PC-9 (cell line): ENCODE data around the gene PITHD1. TPM values are rescaled to one million over a fixed set of nuclear protein-coding genes. Genes with fewer than 3 reads are reported as not detected.
"Not testable (repeated sequence)": the region's sequence is repeated elsewhere in the genome, so short reads cannot be mapped to it uniquely, and the experiment has no call there.

Experiments used
- BruUV-seq: library from RNA; stranded (reverse); fragments of 400-500 nt; replicated peaks from 2 replicates; lab custom pipeline; 2021; lab: Mats Ljungman, UMichigan
- CTCF ChIA-PET: fragments of 300-600 bp; sonication (Branson Sonifier 250); formaldehyde crosslinking; loops from one replicate; lab custom pipeline; 2022; ENCODE audit warnings: antibody characterized with exemption; lab: Charles Lee
- POLR2A ChIA-PET: fragments of 300-600 bp; sonication (Branson Sonifier 250); formaldehyde crosslinking; loops from one replicate; lab custom pipeline; 2022; ENCODE audit warnings: antibody characterized with exemption; ENCODE audit not compliant: unreplicated experiment; lab: Charles Lee
- DNase-seq, 2 experiments: peaks; one replicate each; pipeline versions ENCODE4 v3.0.0 to v3.0.0-alpha.2; 2015 to 2022; ENCODE audit warnings: mixed read lengths in 1 of 2
- H2AFZ ChIP-seq: fragments of 200-600 bp; sonication (generic); 2 replicates; pipeline ENCODE4 v1.8.1; 2017; ENCODE audit warnings: antibody characterized with exemption
- H3F3A ChIP-seq: fragments of 200-600 bp; sonication (generic); 2 replicates; pipeline ENCODE4 v1.8.1; 2017; ENCODE audit warnings: antibody characterized with exemption, mild to moderate bottlenecking, low read depth; ENCODE audit not compliant: insufficient read depth
- H3K27ac ChIP-seq: fragments of 200-600 bp; sonication (generic); 2 replicates; pipeline ENCODE4 v1.6.1; 2016; ENCODE audit warnings: mixed run types
- H3K27me3 ChIP-seq: fragments of 200-600 bp; sonication (generic); 2 replicates; pipeline ENCODE4 v1.6.1; 2016; ENCODE audit warnings: low read depth, mixed run types; ENCODE audit not compliant: insufficient read depth
- H3K36me3 ChIP-seq: fragments of 200-600 bp; sonication (generic); 2 replicates; pipeline ENCODE4 v1.6.1; 2016; ENCODE audit warnings: low read depth, mixed run types
- H3K4me1 ChIP-seq: fragments of 200-600 bp; sonication (generic); replicated peaks from 2 replicates; pipeline ENCODE4 v1.6.1; 2016; ENCODE audit warnings: mixed run types; ENCODE audit not compliant: insufficient read depth
- H3K4me2 ChIP-seq: fragments of 200-600 bp; sonication (generic); 2 replicates; pipeline ENCODE4 v1.6.1; 2017; ENCODE audit warnings: mixed run types
- H3K4me3 ChIP-seq: fragments of 200-600 bp; sonication (generic); 2 replicates; pipeline ENCODE4 v1.6.1; 2016; ENCODE audit warnings: mixed run types
- H3K79me2 ChIP-seq: fragments of 200-600 bp; sonication (generic); 2 replicates; pipeline ENCODE4 v1.6.1; 2017; ENCODE audit warnings: low read depth, mixed run types
- H3K9me2 ChIP-seq: fragments of 200-600 bp; sonication (generic); 2 replicates; pipeline ENCODE4 v1.8.1; 2017; ENCODE audit warnings: mild to moderate bottlenecking; ENCODE audit not compliant: insufficient read depth
- H3K9me3 ChIP-seq: fragments of 200-600 bp; sonication (generic); 2 replicates; pipeline ENCODE4 v1.8.1; 2016; ENCODE audit warnings: low read depth; ENCODE audit not compliant: insufficient read depth
- H4K20me1 ChIP-seq: fragments of 200-600 bp; sonication (generic); 2 replicates; pipeline ENCODE4 v1.8.1; 2017; ENCODE audit not compliant: insufficient read depth
- EZH2 ChIP-seq: fragments of 200-600 bp; sonication (generic); IDR thresholded peaks from 2 replicates; pipeline ENCODE4 v1.8.0; 2017; ENCODE audit warnings: antibody characterized with exemption, low read depth
- intact Hi-C: fragments of 100-400 bp; cut with micrococcal nuclease; formaldehyde crosslinking; loops from one replicate; pipeline ENCODE4 v1.10.0; 2022; ENCODE audit not compliant: unreplicated experiment
- total RNA-seq: library from RNA; stranded (reverse); gene quantifications from 2 replicates; pipeline ENCODE4 v1.2.3, GENCODE V29; 2021
- TF ChIP-seq, protein P1 (sequence below): fragments of 200-600 bp; sonication (generic); conservative IDR thresholded peaks from 2 replicates; pipeline ENCODE4 v1.6.1; 2017; ENCODE audit warnings: mixed run types, antibody characterized with exemption, mild to moderate bottlenecking, moderate library complexity

PITHD1 gene
- total RNA-seq, 1 experiment from 2014 or later: 38.5 TPM

DNA sequence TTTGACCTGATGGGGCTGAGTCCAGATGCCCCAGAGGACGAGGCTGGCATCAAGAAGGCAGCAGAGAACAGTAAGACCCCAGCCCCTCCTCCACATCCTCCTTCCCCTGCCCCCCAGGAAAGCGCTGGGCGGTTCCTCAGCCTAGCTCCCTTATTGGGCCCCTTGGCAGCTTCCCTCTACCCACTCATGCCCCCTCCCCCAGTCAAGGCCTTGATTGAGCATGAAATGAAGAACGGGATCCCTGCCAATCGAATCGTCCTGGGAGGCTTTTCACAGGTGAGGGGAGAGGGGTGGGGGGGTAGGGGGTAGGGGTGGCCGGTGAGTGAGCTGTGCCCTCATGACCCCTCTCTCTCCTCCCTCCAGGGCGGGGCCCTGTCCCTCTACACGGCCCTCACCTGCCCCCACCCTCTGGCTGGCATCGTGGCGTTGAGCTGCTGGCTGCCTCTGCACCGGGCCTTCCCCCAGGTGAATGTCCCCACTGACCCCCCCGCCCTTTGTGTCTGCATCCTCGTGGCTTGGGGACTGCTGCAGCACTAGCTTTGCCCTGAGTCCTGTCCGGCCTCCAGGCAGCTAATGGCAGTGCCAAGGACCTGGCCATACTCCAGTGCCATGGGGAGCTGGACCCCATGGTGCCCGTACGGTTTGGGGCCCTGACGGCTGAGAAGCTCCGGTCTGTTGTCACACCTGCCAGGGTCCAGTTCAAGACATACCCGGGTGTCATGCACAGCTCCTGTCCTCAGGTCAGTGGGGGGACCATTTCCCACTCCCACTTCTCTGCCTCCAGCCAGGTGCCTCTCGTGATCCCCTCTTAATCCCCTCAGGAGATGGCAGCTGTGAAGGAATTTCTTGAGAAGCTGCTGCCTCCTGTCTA, 15.9 kb downstream of the PITHD1 start:
- POLR2A ChIA-PET: interaction anchor here (0.6 kb wide), 1 partner anchor 16 kb away, joined by 4 read pairs; no protein-coding TSS in a partner anchor
- BruUV-seq: no TSS peak
- Histone ChIP-seq H3K4me3 (no peak overlapping the region), H2AFZ (no peak overlapping the region), H3K79me2 (peaks cover 21% of the 10 kb centered on the region), H3K4me2 (no peak overlapping the region), H3K27ac (no peak overlapping the region), H3K27me3 (no peaks in the 10 kb centered on the region), H3K4me1 (peaks cover 21% of the 10 kb centered on the region), H3K9me2 (no peaks in the 10 kb centered on the region), H4K20me1 (no peaks in the 10 kb centered on the region), H3F3A (peaks cover 22% of the 10 kb centered on the region), H3K36me3 (no peaks in the 10 kb centered on the region), H3K9me3 (no peaks in the 10 kb centered on the region)
- DNase-seq: no peak
- CTCF ChIA-PET: no interaction called here
- intact Hi-C loops: no loop called here
- TF ChIP-seq EZH2: no peak
- TF ChIP-seq, protein P1, sequence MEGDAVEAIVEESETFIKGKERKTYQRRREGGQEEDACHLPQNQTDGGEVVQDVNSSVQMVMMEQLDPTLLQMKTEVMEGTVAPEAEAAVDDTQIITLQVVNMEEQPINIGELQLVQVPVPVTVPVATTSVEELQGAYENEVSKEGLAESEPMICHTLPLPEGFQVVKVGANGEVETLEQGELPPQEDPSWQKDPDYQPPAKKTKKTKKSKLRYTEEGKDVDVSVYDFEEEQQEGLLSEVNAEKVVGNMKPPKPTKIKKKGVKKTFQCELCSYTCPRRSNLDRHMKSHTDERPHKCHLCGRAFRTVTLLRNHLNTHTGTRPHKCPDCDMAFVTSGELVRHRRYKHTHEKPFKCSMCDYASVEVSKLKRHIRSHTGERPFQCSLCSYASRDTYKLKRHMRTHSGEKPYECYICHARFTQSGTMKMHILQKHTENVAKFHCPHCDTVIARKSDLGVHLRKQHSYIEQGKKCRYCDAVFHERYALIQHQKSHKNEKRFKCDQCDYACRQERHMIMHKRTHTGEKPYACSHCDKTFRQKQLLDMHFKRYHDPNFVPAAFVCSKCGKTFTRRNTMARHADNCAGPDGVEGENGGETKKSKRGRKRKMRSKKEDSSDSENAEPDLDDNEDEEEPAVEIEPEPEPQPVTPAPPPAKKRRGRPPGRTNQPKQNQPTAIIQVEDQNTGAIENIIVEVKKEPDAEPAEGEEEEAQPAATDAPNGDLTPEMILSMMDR: no peak

DNA sequence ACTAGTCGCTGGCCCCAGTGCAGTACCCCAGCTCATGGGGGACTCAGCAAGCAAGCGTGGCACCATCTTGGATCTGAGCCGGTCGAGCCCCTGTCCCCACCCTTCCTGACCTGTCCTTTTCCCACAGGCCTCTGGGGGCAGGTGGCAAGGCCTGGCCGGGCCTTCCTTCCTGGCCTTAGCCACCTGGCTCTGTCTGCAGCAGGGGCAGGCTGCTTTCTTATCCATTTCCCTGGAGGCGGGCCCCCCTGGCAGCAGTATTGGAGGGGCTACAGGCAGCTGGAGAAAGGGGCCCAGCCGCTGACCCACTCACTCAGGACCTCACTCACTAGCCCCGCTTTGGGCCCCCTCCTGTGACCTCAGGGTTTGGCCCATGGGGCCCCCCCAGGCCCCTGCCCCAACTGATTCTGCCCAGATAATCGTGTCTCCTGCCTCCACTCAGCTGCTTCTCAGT, 16.5 kb downstream of the PITHD1 start:
- H3K9me2 ChIP-seq, DNase-seq, CTCF ChIA-PET, H3K27ac ChIP-seq, H4K20me1 ChIP-seq, H2AFZ ChIP-seq, H3K4me2 ChIP-seq, H3K27me3 ChIP-seq, POLR2A ChIA-PET, H3K36me3 ChIP-seq, H3K4me3 ChIP-seq, BruUV-seq, intact Hi-C loops, H3K9me3 ChIP-seq: not testable (repeated sequence)
- Histone ChIP-seq H3F3A (peaks cover 18% of the 10 kb centered on the region), H3K4me1 (peaks cover 16% of the 10 kb centered on the region), H3K79me2 (peaks cover 21% of the 10 kb centered on the region)

DNA sequence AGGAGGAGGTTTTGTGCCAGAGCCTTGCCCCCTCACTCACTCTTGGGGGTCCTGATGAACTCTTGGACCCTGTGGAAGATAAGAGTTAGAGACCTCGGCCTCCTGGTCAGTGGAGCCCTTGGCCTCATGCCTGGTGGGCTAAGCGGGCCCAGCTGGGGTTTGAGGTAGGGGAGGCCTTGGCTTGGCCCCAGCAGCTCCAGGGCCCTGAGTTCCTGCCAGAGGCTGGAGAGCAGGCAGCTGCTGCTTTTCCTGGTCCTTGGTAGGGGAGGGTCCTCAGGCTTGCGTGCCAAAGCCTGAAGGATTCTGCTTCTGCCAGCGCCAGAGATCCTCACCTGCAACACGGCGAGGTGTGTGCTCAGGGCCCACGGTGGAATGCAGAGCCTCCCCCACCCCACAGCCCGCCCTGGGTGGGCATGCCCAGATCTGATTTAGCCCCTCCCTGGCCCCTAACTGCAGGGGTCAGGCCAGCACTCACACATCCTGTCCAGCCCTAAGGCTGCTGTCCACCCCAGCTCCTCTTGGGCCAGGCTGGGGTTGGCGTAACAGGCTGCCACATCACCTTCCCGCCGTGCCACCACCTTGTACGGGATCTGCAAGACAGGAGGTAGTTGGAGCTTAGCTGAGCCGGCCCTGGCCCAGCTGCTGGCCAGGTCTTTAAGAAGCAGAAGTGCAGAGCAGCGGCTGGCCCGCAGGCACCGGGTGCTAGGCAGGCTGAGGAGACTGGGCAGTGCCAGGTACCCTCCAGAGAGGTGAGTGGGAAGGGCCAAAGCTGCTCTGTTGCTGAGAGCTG, 17.7 kb downstream of the PITHD1 start:
- Histone ChIP-seq H4K20me1 (no peaks in the 10 kb centered on the region), H3K27ac (no peak overlapping the region), H3K4me1 (peaks cover 8% of the 10 kb centered on the region), H3K27me3 (no peaks in the 10 kb centered on the region), H3K9me3 (no peaks in the 10 kb centered on the region), H2AFZ (no peak overlapping the region), H3K4me2 (no peak overlapping the region), H3K4me3 (no peak overlapping the region), H3F3A (peaks cover 7% of the 10 kb centered on the region; the same call in 1 of the 2 replicates), H3K79me2 (peaks cover 21% of the 10 kb centered on the region), H3K36me3 (no peaks in the 10 kb centered on the region), H3K9me2 (no peaks in the 10 kb centered on the region)
- CTCF ChIA-PET: no interaction called here
- BruUV-seq: no TSS peak
- TF ChIP-seq, protein P1: no peak
- no peak for TF ChIP-seq EZH2
- POLR2A ChIA-PET: interaction anchor here (0.6 to 0.7 kb wide), 2 partner anchors 70 to 265 kb away, joined by 3 read pairs; no protein-coding TSS in a partner anchor
- intact Hi-C loops: no loop called here
- DNase-seq: no peak
